HG03439 (cell line): ENCODE results near the gene PPFIA3.

Experiments used
- ATAC-seq: cut with Tn5 transposase; IDR thresholded peaks from one replicate; pipeline ENCODE4 v1.9.1; 2021; ENCODE audit warnings: mild to moderate bottlenecking, moderate library complexity; ENCODE audit not compliant: unreplicated experiment

PPFIA3 gene

GRCh38 chr19:49148784-49149651 is 29.7 kb downstream of the PPFIA3 start:
- ATAC-seq, result no peak

DNA sequence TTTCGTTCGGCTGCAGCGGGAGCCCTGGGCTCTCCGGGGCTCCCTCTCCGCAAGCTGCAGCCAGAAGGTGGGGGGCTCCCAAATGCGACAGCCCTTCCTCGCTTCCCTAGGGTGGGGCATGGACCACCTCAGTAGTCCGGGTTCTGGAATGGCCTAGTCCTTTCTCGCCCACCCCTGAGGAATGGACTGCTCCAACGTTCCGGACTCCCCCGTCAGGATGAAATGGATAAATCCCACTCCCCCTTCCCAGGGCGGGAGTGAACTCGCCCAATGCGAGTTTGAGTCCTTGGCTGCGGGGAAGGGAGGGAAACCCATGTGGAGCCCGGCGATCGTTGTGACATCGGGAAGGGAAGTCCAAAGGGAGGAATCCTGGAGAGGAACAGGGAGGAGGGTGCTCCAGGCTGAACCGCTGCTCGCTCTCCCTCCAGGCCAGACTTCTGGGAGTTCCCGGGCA is 30.3 kb downstream of the PPFIA3 start:
- no peak for ATAC-seq

GRCh38 chr19:49150106-49150943 is 31.0 kb downstream of the PPFIA3 start:
- no peak for ATAC-seq

DNA sequence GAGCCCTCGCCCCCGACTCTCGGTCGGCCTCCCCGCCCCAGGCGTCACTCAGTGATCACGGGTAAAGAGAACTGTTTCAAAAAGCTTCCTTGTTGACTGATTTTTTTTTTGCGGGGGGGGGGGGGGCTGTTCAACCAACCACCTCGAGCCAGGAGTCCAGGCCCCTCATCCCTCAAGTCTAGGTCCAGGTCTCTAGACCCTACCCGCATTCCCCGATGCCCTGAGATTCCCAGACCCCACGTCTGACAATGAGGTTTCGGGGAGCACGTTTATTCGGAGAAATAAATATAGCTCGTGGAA is 31.6 kb downstream of the PPFIA3 start:
- no peak for ATAC-seq

GRCh38 chr19:49151267-49152118 is 32.1 kb downstream of the PPFIA3 start:
- ATAC-seq, result no peak

GRCh38 chr19:49152119-49152550 is 32.8 kb downstream of the PPFIA3 start:
- ATAC-seq, result no peak

DNA sequence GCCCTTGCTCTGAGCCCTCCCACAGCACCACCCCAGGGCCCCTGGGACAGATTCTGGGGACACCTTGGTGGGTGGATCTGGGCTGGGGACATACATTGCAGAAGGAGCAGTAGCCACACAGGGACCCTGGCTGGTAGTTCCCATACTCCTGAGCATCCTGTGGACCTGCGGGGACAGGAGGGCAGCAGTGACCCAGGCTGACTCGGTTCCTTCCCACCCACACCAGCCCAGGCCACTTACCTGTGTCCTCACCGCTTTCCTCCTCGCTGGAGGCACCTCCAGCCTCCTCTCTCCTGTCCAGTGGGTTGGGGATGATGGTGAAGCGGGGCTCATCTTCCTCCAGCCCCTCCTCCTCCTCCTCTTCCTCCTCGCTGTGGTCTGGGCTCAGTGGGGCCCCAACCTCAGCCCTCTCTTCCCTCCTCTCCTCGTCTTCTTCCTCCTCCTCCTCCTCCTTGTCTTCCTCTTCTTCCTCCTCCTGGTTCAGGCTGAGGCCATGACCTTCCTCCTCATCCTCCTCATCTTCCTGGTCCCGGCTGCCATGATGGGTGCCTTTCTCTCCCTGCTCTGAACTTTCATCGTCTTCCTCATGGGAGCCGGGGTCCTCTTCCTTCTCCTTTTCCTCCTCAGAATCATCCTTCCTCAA is 33.9 kb downstream of the PPFIA3 start:
- no peak for ATAC-seq

DNA sequence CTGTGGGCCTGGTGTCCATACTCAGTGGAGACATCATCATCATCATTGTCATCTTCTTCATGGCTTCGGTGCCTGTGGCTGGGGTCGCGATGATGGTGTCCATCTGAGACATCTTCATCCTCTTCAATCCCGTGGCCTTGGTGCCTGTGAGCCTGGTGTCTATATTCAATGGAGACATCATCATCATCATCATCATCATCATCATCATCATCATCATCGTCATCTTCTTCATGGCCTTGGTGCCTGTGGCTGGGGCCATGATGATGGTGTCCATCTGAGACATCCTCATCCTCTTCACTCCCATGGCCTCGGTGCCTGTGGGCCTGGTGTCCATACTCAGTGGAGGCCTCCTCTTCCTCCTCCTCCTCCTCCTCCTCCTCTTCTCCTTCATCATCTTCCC is 34.9 kb downstream of the PPFIA3 start:
- no peak for ATAC-seq

GRCh38 chr19:49155005-49155819 is 35.9 kb downstream of the PPFIA3 start, which contains the start of gene HRC:
TSS of gene HRC (minus strand) at chr19:49155396. CDS start at chr19:49155237, 159 bp downstream.
- ATAC-seq, result no peak

DNA sequence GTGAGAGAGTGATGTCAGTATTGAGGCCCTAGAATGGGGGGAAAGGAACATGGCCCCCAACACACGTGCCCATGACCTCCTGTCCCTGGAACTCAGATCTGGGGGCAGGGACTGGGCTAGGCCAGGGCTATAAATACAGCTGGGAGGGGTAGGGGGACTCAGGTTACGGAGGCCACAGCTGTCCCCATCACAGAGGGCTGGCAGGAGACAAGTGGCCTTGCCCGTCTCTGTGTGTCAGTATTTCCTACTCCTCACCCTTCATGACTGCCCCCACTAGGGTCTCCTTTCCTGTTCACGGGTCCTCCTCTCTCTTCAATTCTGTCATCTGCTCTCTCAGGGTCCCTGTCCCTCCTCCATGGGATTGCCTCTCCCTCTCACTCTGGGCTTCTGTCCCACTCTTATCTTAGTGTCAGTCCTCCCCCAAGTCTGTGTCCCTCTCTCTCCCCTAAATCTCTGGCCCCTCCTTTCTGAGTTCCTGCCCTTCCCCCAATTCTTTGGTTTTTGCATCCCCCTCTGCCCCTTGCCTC is 36.5 kb downstream of the PPFIA3 start:
- no peak for ATAC-seq

DNA sequence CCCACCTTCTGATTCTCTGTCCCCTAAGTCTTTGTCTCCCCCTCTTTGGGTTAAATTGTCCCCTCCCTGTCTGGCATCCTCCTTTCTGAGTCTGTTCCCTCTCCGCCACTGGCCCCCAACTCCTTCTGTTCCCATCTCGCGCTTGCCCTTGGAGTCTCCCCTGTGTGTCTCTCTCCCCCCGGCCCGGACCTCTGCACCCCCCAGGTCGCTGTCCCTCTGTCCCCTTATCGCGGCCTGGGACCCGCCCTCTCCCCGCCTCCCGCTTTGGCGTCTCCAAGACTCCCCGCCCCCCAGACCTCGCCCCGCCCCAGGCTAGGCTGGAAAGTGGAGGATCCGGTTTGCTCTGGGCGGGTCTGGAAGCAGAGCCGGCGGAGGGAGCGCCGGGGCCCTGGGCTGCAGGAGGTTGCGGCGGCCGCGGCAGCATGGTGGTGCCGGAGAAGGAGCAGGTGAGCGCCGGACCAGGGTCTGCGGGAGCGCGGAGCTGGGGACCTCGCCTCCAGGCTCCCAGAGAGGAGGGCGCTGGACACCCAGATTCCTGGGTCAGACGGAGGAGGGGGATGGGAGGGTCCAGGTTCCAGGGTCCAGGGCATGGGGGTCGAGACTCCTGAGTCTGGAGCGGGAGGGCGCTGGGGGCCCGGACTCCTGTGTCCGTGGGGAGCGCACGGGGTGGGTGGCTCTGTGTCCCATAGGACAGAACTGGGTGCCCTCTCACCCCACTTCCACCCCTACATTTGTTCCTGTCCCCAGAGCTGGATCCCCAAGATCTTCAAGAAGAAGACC is 38.3 kb downstream of the PPFIA3 start, which contains the start of gene TRPM4:
Gene TRPM4, plus strand, starts transcription at position 348 of the 780 bp plus-strand sequence. Its CDS starts 75 bp downstream, at position 423.
- ATAC-seq, result no peak

DNA sequence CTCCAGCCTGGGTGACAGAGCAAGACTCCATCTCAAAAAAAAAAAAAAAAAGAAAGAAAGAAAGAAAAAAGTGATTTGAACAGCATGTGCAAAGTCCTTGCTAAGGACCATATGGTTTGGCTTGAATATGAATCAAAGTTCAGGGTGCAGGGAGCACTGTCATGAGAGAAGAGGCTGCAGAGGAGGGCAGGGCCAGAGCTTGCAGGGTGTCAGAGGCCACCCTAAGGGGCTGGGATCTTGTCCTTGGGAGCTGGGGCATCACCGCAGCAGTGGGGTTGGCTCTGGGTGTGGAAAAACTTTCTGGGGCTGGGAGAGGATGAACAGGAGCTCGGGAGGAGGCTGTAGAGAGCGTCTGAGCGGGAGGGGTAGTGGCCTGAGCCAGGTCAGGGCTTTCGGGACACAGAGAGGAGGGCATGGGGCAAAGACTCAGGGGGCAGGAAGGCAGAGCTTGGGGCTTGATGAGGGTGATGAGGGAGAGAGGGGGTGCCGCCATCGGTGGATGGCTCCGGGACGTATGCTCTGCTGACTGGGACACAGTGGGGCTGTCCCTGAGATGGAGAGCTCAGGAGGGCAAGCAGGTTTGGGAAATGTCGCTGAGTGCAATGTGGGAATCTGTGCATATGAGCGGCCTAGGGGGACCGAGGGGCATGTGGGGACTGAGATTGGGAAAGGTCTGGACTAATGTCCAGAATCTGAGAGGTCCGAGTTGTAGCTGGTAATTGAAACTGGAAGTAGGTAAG is 41.3 kb downstream of the PPFIA3 start:
- no peak for ATAC-seq

DNA sequence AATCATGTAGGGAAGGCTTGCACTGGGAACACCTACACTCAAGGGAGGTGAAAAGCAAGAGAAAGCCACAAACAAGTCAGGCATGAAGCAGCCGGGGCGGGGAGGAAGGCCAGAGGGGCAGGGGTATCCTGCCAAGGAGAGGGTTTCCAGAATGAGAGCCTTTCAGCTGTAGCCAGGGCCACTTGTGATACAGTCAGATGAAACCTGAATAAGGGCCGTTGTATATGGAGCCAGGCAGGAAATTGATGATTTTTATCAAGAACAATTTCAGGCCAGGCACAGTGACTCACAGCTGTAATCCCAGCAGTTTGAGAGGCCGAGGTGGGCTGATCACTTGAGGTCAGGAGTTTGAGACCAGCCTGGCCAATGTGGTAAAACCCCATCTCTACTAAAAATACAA is 42.6 kb downstream of the PPFIA3 start:
- no peak for ATAC-seq

GRCh38 chr19:49165111-49165750 is 45.9 kb downstream of the PPFIA3 start:
- ATAC-seq, result no peak

DNA sequence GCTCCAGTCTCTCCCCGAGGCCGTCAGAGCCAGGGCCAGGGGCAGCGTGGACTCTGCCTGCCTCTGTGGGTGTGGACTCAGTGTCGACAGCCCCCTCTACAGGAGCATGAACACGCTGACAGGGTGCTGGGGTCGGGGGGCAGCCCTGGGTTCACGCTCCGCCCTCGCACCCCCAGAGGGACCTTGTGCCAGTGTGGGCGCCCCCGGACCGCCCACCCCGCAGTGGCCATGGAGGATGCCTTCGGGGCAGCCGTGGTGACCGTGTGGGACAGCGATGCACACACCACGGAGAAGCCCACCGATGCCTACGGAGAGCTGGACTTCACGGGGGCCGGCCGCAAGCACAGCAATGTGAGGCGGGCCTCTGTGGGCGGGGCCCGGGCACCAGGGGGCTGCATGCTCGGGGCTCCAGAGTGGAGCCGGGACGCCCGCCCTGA is 46.5 kb downstream of the PPFIA3 start:
- ATAC-seq, result no peak

GRCh38 chr19:49167857-49168409 is 48.6 kb downstream of the PPFIA3 start:
- no peak for ATAC-seq

DNA sequence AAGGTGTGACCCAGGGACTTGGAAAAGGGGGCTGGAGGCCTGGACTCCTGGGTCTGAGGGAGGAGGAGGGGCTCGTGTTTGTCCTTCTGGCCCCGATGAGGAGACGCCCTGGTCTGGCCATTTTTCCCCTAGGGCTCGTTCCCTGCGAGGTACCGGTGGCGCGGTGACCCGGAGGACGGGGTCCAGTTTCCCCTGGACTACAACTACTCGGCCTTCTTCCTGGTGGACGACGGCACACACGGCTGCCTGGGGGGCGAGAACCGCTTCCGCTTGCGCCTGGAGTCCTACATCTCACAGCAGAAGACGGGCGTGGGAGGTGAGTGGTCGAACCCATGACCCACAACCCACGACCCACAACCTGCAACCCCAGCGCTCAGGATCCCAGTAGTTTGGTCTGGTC is 49.1 kb downstream of the PPFIA3 start:
- no peak for ATAC-seq
